Measurements from ENCODE around the gene EXOC4.

The EXOC4 gene

DNA sequence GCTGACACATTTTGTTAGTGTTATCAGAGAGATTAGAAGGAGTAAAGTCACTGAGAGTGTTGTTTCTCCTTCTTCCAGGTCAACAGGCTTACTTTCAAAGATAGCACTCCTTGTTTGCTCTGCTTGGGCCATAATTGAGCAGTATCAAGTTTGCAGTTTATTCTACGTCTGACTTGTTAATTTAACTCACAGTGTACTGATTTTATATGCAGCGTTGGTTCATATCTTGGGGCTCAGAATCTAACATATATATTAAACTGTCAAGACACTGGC is 430.2 kb downstream of the EXOC4 start:
- DNase-seq: no peak

DNA sequence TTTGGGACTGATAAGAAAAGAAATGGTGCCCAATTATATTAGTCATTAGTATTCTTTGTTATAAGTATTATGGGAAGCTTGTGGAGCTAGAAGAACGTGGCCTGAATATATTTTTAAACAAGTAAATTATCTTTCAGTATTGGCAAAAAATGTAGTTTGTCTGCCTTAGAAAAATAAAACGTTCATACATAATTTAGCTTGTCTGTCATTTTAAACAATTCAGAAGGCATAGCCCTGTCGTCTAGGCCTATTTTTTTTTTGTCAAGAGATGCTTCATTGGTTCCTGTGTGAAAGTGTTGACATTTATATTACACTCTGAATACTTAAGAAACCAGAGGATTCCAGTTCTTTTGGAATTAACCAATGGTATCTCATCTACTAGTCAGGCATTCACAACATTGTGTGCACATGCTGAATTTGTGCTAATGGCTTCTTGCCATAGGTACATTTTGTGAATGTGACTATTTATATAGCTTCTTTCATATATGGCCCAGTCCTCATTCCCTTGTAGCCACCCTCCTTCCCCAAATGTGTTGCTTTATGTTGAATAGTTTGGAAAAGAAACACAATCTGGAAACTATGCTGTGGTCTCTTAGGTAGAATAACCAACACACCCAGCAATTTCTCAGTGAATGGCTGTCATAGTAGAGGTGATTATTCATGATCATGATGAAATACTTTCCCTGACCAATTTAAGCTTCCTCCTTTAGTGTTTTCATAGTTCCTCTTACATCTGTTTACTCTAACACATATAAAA is 435.8 kb downstream of the EXOC4 start:
- no peak for DNase-seq

DNA sequence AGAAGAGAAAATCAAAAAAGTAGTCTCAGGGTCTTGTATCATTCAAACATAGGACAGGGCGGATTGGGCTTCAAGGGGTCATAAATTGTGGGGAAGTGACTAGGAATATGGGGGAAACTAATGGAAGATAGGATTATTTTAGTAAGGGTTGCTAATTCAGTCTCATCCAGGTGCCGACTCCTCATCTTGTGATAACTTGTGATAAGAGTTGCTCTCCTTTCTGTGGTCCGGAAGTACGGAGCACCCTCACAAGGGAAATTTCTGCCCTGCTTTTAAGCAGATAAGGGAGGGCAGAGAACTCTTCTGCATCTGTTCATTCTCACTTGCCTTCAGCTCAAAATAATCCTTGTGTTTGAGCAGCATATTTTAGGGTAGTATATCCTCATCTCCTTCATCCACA is 437.9 kb downstream of the EXOC4 start:
- no peak for DNase-seq

DNA sequence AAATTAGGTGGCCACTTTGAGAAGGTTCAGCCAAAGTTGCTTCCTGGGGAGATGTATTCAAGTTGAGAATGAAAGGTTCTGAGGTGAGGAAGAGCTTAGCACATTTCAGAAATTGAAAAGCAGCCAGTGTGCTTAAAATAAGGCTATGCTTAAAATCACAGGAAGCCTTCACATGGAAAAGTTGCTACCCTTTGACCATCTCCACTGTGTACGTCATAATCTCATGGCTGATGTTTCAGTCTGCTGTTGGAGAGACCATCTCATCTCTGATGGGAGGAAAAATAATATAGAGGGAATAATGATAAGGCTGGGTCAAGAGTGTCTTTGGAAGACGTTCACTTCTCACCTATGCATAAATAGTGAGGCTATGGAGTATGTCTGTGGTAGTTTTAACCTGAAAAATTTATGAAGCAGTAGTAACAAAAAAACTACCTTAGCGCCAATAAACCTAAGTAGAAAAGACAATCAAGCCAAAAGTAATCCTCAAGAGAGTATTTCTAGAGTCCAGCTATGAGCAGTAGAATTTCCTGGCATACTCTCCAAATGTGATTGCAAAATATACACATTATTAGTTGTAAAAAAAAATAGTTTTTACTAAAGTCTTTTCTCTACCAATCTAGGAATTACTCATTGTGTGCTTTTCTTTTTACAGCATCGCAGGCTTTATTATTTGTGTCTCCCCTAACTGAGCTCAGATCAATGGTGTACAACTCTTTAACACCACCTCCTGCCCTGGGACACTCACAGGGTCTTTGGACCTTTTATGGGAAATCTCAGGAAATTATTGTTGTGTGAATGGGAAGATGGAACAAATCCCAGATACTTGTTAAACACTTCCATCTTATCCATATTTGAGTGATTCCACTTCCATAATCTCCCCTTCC is 439.1 kb downstream of the EXOC4 start:
- no peak for DNase-seq

DNA sequence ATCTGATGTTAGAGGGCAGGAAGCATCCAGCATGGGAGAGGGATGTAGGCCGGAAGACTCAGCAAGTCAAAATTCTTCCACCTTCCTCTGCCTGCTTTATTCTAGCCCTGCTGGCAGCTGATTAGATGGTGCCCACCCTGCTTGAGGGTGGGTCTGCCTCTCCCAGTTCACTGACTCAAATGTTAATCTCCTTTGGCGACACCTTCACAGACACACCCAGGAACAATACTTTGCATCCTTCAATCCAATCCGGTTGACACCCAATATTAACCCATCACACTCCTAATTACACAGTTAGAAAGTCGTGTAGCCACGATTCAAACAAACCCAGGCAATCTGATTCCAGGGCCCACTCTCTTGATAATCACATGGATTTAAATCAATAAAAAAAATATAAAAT is 440.4 kb downstream of the EXOC4 start:
- no peak for DNase-seq

DNA sequence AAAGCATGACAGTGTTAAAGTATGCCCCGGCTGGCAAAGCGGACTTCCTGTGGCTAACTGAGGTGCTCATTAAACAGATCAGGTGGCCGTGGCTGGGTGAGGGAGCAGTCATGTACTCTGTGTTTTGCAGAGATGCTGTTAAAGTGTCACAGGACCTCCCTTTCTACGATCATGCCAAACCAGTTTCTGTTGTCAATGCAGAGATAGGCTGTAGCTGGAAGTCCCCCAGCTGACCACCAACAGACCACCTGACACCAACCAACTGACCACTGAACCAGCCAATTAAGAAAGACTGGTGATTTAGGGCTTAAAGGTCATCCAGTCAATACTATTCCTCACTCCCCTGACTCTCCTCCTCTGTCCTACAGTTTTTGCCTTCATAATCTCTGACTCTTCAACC is 443.2 kb downstream of the EXOC4 start:
- DNase-seq: no peak

DNA sequence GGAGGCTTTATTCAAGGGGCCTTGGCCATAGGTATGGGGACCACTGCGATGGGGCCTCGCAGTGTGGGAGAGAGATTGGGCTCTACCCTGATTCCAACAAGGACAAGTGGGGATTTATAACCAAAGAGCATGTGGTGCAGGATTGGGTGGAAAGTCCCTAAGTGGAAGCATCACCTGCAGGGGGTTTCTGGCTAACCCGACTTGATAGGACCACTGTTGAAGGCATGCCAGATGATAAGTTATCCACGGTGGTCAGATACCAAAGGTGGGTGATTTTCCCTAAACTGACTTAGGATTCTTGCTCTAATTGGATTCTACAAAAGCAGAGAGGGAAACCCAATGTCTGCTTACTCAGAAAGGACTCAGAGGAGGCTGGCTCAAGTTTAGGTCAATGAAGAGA is 444.7 kb downstream of the EXOC4 start:
- DNase-seq: no peak

DNA sequence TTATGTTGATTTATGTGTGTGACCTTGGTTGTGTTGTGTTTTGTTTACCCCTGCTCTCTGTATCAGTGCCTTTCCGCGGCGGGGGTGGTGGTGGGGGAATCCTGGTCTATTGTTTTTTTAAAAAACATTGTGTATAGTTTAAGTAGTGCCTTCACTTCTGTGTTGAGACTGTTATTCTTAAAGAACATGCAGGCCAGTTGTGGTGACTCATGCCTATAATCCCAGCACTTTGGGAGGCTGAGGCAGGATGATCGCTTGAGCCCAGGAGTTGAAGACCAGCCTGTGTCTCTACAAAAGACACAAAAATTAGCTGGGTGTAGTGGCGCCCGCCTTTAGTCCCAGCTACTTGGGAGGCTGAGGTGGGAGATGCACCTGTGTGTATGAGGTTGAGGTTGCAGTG is 445.2 kb downstream of the EXOC4 start:
- no peak for DNase-seq

DNA sequence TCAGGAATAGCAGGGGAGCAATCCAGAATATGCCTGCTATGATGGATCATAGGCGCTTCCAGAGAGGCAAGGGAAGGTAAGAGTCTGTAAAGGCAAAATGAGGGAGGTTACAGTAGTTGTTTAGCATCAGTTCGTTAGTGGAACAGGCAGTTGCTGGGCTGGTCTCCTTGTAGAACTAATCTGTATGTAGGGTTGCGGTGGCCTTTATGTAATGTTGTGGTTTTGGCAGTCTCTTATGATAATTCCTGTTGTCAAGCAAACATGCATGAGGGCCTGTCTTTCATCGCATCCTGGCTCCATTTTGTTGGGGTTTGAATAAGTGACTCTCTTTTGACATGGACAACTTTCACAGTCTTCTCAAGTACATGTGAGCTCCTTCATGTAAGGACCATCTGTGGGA is 446.5 kb downstream of the EXOC4 start:
- DNase-seq: no peak

DNA sequence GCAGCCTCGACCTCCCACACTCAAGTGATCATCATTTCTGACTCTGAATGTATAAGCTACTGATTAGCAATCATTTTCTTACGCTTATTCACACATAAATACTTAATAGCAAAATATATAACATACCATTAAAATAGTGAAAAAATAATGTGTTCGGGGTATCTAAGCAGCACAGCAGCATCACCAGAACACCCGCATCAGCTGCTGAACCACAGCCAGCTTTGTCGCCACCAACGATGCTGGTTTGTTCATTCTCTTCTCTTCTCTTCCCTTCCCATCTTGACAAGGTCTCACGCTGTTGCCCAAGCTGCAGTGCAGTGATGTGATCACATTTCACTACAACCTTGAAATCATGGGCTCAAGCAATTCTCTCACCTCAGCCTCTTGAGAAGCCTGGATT is 449.2 kb downstream of the EXOC4 start:
- DNase-seq: no peak

DNA sequence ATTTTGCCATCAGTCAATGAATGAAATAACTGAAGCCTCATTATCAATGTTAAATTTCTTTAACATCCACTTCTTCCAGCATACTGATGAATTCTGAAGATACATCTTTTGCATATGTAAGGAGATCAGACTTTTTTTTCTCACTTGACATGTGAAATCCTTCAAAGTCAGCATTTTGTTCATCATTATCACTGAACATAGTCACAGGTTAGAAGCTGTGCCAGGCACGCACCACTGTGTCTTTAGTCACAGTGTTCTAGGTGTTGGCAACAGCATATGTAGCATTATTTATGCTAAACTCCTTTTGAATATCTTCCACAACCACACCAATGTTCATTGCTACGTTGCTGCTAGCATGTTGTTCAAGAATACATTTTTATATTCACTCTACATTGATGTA is 450.1 kb downstream of the EXOC4 start:
- no peak for DNase-seq

DNA sequence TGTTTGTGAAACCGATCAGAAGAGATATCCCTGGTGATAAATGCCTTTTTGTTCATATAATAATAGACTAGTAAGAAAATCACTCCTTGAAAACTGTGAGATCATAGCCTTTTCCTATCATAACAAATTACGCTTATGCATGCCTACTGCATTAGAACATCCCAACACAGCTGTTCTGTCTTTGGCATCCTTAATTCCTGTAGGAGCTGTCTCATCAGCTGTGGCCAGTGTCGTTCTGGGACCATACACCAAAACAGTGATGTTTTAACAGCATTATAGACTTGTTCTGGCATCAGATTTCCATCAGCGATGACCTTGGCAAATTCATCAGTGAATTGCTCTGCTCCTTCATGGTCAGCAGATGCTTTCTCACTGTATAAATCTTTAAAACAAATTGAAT is 450.7 kb downstream of the EXOC4 start:
- no peak for DNase-seq

DNA sequence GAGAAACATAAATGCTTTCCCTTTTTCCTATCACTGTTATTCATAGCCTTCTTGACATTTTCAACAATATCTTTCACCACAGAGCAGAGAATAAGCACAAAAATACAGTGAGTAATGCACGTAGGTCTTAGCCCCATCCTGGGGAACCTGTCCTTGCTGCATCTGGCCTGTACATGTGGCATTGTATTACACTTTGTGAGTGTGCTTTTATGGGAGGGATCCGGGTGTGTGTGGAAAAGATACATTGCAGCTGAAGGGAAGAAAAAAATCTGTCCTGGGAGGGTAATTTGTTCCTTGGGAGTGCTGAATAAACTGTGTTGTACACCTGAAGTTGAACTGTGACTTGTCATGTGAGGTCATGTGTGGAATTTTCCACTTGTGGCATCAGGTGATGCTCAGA is 451.6 kb downstream of the EXOC4 start:
- DNase-seq: no peak

DNA sequence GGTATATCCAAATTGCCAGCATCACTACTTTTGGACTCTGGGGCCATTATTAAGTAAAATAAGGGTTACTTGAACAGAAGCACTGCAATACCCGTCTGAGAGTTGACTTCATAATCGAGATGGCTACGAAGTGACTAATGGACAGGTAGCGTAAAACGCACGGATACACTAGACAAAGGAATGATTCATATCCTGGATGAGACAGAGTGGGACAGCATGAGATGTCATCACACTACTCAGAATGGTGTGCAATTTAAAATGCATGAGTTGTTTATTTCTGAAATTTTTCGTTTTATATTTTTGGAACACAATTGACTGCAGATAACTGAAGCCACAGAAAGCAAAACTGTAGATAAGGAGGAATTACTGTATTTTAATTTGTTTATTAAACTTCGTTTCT is 452.7 kb downstream of the EXOC4 start:
- DNase-seq: no peak

DNA sequence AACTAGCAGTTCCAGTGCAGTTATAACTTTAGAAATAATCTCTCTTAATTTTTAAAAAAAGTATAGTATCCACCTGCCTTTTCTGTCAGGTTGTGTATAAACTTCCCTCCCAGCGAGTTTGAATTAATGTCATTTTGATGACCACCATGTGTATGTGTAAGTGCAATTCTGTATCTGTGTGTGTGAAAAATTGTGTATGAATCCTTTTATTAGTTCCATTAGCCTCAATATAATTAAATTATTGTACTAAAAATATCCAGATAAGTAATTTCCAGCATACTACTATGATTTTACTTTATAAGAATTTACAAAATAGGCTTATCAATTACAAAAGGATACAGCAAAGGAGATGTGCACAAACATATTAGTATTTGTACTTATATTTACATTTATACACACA is 453.1 kb downstream of the EXOC4 start:
- DNase-seq: no peak

DNA sequence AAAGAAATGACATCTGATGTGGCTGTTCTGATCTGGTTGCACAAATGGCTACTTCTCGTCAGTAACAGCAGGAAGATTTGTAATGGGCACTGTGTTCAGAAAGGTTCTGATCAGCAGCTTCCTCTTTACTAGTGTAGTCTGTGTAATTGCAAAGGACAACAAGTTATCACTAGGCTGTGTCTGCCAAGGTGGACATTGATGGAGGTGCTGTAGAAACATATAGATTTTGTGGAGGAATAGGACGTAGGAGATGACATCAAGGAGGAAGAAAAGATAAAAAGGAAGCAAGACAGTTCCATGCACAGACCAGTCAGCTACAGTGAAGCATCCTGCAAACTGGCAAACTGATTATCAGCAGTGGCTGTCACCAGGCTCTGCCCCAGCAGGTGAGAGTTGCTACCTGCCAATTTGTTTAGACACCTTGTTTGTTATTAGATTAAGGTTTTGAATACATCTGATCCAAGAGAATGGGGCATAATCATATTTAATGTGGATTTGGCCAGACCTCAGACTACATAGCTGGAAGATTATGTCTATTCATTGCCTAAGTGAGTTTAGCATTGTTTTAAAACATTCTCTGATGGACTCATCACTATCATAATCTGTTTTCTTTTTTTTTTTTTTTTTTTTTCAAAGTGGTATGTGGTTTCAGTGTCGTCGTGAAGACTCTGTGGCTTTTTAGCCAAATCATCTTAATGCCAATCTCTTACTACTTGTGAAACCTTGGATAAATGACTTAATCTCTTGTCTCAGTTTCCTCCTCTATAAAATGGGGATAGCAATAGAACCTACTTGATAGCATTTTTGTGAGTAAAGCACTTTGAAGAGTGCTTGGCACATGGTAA is 456.4 kb downstream of the EXOC4 start:
- no peak for DNase-seq

DNA sequence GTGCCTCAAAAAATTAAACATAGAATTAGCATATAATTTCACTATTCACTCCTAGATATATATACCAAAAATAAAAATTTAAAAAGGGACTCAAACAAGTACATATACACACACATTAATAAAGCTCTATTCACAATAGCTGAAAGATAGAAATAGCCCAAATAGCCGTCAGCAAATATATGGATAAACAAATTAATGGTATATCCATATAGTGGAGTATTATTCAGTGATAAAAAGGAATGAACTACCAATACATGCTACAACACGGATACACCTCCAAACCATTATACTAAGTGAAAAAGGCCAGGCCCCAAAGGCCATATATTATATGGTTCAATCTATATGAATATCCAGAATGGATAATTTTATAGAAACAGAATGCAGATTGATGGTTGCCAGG is 459.7 kb downstream of the EXOC4 start:
- no peak for DNase-seq

DNA sequence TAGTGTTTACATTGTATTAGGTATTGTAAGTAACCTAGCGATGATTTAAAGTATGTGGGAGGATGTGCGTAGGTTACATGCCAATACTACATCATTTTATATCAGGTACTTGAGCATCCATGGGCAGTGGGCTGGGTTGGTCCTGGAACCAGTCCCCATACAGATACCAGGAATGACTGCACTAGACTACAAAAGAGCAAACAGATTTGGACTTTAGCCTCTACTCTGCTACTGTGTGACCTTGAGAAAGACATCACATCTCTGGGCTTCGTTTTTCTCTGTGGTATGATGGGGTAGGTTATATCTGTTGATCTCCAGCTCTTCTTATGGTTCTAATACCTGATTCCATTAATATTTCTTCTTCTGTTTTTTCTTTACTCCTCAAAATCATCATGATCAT is 461.8 kb downstream of the EXOC4 start:
- no peak for DNase-seq

DNA sequence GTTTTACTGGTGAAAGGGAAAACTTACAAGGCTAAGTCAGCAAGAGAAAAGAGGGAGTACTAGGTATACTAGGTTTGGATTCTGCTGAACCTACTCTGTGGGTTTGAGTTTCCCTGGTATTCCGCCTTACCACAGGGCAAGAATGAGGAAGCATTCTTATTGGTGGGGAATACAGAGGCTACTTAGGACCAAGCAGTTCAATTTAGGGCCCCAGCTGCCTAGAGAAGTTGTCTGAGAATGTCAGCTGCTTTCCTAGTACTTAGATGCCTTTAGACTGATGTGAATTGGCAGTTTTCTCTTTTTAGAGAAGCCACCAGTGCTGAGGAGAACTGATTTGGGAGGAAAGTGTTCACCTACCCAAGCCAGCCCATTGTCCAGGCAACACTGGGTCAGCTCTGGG is 465.3 kb downstream of the EXOC4 start:
- no peak for DNase-seq

DNA sequence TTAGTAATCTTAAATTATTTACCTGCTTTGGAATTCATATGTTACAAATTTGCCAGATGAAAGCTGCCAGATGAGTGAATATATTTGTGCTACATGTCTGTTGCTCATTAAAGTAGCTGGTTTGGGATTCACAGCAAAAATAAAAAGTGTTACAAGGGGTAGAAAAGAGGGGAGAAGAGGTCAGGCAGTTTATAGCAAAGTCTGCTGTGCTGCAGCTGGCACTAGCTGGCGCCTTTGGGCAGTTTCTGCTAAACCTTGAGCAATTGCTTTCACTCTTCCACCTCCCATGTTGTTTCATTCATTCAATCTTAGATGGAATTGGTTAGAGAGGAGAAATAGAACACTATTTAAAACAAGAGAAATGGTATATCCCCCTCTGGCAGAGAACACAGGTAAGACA is 470.2 kb downstream of the EXOC4 start:
- no peak for DNase-seq

DNA sequence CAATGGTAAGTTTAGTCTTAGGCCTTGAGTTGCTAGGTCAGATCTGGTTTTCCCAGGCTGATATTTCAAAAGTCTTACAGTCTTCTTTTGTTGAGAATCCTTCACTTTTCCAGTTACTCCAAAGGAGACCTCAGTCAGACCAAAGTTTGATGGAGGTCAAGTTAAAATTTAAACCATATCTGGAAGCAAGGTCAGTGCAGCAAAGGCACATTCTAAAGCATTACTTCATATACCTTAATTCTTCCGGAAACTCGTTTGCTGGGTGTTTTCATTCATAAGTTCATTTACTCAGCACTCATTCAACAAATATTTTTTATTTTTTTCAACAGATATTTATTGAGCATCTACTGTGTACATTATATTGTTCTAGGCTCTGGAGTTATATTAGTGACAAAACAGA is 471.3 kb downstream of the EXOC4 start:
- no peak for DNase-seq

DNA sequence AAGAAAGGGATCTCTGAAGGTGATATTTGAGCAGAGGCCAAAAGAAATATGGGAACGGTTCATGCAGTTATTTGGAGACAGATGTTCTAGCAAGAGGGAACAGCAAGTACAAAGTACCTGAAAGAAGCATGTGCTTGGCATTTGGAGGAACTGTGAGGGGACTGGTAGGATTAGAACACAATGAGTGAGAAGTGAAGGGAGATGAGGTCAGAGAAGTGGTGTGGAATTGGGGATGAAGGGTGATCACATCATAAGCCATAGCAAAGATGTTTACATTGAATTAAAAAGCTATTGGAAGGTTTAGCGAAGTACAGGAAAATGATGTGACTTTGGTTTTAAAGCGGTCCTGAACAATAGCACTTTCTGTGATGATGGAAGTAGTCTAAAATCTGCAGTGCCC is 471.8 kb downstream of the EXOC4 start:
- no peak for DNase-seq

DNA sequence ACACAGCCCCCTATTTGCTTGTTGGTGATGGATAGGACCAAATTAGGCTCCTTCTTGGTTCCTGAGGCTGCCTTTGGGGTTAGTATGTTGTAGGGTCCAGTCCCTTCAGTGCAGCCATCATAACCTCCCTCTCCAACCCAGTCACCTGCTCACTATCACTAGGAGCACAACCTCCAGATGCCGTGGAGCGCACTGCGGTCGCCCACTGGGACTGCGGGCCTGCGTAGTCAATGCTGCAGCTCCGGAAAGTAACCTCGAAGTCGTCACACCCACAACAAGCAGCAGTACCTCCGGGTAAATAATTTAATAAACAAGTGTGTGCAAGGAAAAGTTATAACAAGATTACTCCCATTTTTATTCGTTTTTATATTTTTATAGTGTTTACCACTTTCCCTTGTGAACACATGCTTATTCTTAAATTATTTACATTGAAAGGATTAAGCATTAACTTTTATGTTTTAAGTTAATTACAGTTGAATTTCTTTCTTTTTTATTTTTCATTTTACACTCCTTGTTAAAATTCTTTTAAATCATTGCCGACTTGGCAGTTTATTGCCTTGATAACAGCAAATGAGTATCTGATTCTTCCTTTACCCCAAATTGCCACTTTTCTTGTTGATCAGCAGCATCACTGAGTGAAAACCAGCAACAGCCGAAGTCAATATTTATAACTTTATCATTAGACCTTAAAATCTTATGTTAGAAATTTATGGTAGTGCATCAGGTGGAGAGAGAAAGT is 474.8 kb downstream of the EXOC4 start:
- DNase-seq: no peak
